Coronary artery (tissue), 2 donors: ENCODE measurements around the gene NBPF14.
"Not testable (repeated sequence)": the region's sequence is repeated elsewhere in the genome, so short reads cannot be mapped to it uniquely, and the experiment has no call there.

Source experiments
- DNase-seq: peaks from one replicate; pipeline ENCODE4 v3.0.0-alpha.2; 2017; ENCODE audit warnings: low spot score
- H3K27ac ChIP-seq, 2 donors: fragments of 200-600 bp; sonication (generic); one replicate each; pipeline ENCODE4 v1.5.1; 2016 to 2019
- H3K4me3 ChIP-seq: fragments of 200-600 bp; sonication (generic); 2 replicates; pipeline ENCODE4 v1.5.1; 2016; ENCODE audit warnings: mild to moderate bottlenecking, moderate library complexity

Gene NBPF14

GRCh38 chr1:148595911-148596310 is at the start of gene NBPF14:
Gene NBPF14 (minus strand): TSS chr1:148596011. CDS start chr1:148595717, 294 bp downstream.
- H3K4me3 ChIP-seq, DNase-seq, H3K27ac ChIP-seq: not testable (repeated sequence)

GRCh38 chr1:148625451-148625850 is 29.6 kb upstream of the NBPF14 start:
- DNase-seq, H3K4me3 ChIP-seq: not testable (repeated sequence)
- H3K27ac ChIP-seq: peak overlapping the region in 1 of 2 donors; percentile 19

GRCh38 chr1:148618216-148618615 is 22.4 kb upstream of the NBPF14 start:
- DNase-seq, H3K4me3 ChIP-seq, H3K27ac ChIP-seq: not testable (repeated sequence)

- H3K27ac ChIP-seq, DNase-seq, H3K4me3 ChIP-seq: not testable (repeated sequence)
Observed at GRCh38 chr1:148605266-148605665, 9.5 kb upstream of the NBPF14 start.

- DNase-seq, H3K27ac ChIP-seq, H3K4me3 ChIP-seq: not testable (repeated sequence)
Observed at GRCh38 chr1:148595360-148595759, 451 bp downstream of the NBPF14 start.

- H3K4me3 ChIP-seq, H3K27ac ChIP-seq, DNase-seq: not testable (repeated sequence)
Observed at GRCh38 chr1:148591098-148591497, 4.7 kb downstream of the NBPF14 start.

- not testable (repeated sequence) for DNase-seq, H3K27ac ChIP-seq, H3K4me3 ChIP-seq
Observed at GRCh38 chr1:148532158-148532557, 63.7 kb downstream of the NBPF14 start.

GRCh38 chr1:148529101-148529567 is 66.7 kb downstream of the NBPF14 start:
- Histone ChIP-seq H3K27ac (peak overlapping the region in 1 of 2 donors; percentile 58), H3K4me3 (peak overlapping the region; percentile 62)
- DNase-seq: not testable (repeated sequence)

GRCh38 chr1:148528591-148528990 is 67.2 kb downstream of the NBPF14 start:
- DNase-seq: not testable (repeated sequence)
- H3K27ac ChIP-seq: peak overlapping the region in 1 of 2 donors; percentile 58
- H3K4me3 ChIP-seq: peak overlapping the region; percentile 62

GRCh38 chr1:148526587-148526986 is 69.2 kb downstream of the NBPF14 start:
- H3K27ac ChIP-seq, DNase-seq, H3K4me3 ChIP-seq: not testable (repeated sequence)

- H3K4me3 ChIP-seq, H3K27ac ChIP-seq, DNase-seq: not testable (repeated sequence)
Observed at GRCh38 chr1:148523205-148524144, 72.3 kb downstream of the NBPF14 start.

GRCh38 chr1:148522561-148523204 is 73.1 kb downstream of the NBPF14 start:
- peak overlapping the region; percentile 67 for H3K4me3 ChIP-seq
- peak; percentile 90 for DNase-seq
- H3K27ac ChIP-seq: peak overlapping the region; percentile 52 to 83

GRCh38 chr1:148522072-148522471 is 73.7 kb downstream of the NBPF14 start:
- peak; percentile 91 for DNase-seq
- Histone ChIP-seq H3K4me3 (peak overlapping the region; percentile 67), H3K27ac (peak overlapping the region in 1 of 2 donors; percentile 83)

- not testable (repeated sequence) for H3K4me3 ChIP-seq, DNase-seq, H3K27ac ChIP-seq
Observed at GRCh38 chr1:148514310-148514709, 81.5 kb downstream of the NBPF14 start.

- not testable (repeated sequence) for DNase-seq, H3K4me3 ChIP-seq, H3K27ac ChIP-seq
Observed at GRCh38 chr1:148512571-148513184, 83.1 kb downstream of the NBPF14 start.

- not testable (repeated sequence) for H3K4me3 ChIP-seq, DNase-seq
Observed at GRCh38 chr1:148493933-148494332, 101.9 kb downstream of the NBPF14 start.

GRCh38 chr1:148483029-148483428 is 112.8 kb downstream of the NBPF14 start, which contains the start of gene PPIAL4G:
Gene PPIAL4G (minus strand): TSS chr1:148483302. CDS start chr1:148483252, 50 bp downstream.
- not testable (repeated sequence) for DNase-seq, H3K4me3 ChIP-seq, H3K27ac ChIP-seq

More at GRCh38 chr1:148493933-148494332, 101.9 kb downstream of the NBPF14 start:
- not testable (repeated sequence) for H3K27ac ChIP-seq
